Spleen (tissue), 7 donors: Measurements from ENCODE around the gene SGSH.

ENCODE experiments used
- POLR2AphosphoS5 ChIP-seq, 3 donors: sonication (generic); formaldehyde crosslinking; IDR thresholded peaks; one replicate each; pipeline ENCODE4 v1.5.1; 2017; ENCODE audit warnings: antibody characterized with exemption in 3 of 3
- TF ChIP-seq, protein P1 (sequence below), 11 experiments: fragments of 200-600 bp in 7 of 11; fragments of 450-650 bp in 4 of 11; sonication (generic) in 4 of 11; IDR thresholded peaks in 8 of 11; conservative IDR thresholded peaks in 3 of 11; 1 replicate in 7 of 11; 2 replicates in 4 of 11; pipeline versions ENCODE4 v1.4.0 to v1.8.0; 2016 to 2021; ENCODE audit warnings: antibody characterized with exemption in 11 of 11, inconsistent platforms in 4 of 11, mild to moderate bottlenecking in 1 of 11
- donor health status: DM: no; HTN: no; CAD: no; lungs with moderate emphysema.
- donor health status: DM: no; HTN: no; CAD: no.
- donor health status: DM: no; HTN: no; CAD: no.

DNA sequence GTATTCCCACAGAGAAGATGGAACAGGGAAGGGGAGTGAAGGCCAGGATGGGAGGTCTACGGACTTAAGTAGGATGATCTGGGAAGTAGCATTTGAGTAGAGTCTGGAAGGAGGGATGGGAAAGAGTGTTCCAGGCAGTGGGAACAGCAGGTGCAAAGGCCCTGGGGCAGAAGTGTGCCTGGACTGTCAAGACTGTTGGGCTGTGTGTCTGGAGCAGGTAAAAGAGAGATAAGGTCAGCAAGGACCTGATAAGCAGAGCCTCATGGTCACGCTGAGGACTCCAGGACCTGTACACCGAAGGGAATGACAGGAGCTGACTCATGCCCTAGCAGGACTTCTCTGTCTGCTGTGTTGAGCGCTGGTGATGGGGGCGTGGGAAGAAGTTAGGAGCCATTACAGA, 51.0 kb downstream of the SGSH start:
- TF ChIP-seq POLR2AphosphoS5 (IDR thresholded peaks at IDR 0.05): no peak
- TF ChIP-seq, protein P1, sequence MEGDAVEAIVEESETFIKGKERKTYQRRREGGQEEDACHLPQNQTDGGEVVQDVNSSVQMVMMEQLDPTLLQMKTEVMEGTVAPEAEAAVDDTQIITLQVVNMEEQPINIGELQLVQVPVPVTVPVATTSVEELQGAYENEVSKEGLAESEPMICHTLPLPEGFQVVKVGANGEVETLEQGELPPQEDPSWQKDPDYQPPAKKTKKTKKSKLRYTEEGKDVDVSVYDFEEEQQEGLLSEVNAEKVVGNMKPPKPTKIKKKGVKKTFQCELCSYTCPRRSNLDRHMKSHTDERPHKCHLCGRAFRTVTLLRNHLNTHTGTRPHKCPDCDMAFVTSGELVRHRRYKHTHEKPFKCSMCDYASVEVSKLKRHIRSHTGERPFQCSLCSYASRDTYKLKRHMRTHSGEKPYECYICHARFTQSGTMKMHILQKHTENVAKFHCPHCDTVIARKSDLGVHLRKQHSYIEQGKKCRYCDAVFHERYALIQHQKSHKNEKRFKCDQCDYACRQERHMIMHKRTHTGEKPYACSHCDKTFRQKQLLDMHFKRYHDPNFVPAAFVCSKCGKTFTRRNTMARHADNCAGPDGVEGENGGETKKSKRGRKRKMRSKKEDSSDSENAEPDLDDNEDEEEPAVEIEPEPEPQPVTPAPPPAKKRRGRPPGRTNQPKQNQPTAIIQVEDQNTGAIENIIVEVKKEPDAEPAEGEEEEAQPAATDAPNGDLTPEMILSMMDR (IDR thresholded peaks at IDR 0.05 in 8 of 11, conservative IDR thresholded peaks at IDR 0.05 in 3 of 11): no peak
